SK-N-MC (cell line): ENCODE data around the gene METTL2A.

ENCODE experiments used
- EZH2 ChIP-seq: fragments of 200-600 bp; sonication (generic); IDR thresholded peaks from one replicate; pipeline ENCODE4 v1.6.1; 2017; ENCODE audit warnings: antibody characterized with exemption
- FOXP2 ChIP-seq: optimal IDR thresholded peaks from 2 replicates; pipeline ENCODE3; 2011; ENCODE audit warnings: mild to moderate bottlenecking, moderate library complexity; ENCODE audit not compliant: insufficient read depth; ENCODE audit errors: extremely low read length, control extremely low read depth
- POLR2AphosphoS5 ChIP-seq: IDR thresholded peaks from 2 replicates; pipeline ENCODE4 v1.6.1; 2012; ENCODE audit warnings: mild to moderate bottlenecking, low read depth, low read length, borderline replicate concordance

DNA sequence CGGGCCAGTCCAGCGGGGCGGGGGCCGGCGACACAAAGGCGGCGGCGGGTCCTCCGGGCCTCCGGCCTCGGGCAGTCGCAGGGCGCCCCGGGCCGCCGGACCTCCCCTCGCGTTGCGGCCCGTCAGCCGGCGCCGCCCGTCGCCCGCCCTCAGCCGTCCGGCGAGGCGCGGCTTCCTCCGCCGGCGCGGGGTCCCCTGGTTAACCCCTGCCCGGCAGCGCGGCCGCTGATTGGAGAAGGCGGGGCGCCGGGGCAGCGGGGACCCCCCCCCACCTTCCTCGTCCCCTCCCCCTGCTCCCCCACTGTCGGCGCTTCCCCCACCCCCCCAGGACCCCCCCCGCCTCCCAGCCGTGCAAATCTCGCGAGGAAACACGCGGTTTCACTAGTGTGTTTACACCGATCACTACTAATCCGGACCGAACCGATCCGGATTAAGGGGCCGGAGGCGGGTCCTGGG, 54.8 kb downstream of the METTL2A start, which contains the start of gene TLK2:
- TF ChIP-seq POLR2AphosphoS5 (no peak), EZH2 (no peak), FOXP2 (no peak)
